NCI-H69 (cell line): Measurements from ENCODE around the gene CXCL8.
"Not testable (repeated sequence)": the region's sequence is repeated elsewhere in the genome, so short reads cannot be mapped to it uniquely, and the experiment has no call there.

Experiments used
- DNase-seq: peaks from one replicate; lab custom pipeline; 2025; lab: John Stamatoyannopoulos, UW

CXCL8 gene

DNA sequence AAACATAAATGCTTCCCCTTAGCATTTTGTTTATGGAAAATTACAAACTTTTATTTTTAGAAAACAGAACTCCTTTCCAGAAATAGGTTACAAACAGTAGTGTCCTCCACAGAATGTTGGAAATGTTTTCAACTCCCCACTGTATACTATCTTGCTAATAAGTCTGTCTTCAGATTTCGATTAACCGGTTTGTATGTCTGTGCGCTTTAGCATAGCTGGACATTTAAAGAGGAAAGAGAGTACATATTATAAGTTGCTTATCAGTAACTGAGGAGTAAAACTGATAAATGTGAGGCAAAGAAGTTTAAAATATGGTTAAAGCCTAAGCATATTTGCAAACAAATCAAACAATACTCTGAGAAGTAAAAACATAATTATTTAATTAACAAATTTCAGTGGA, 3.4 kb downstream of the CXCL8 start:
- no peak for DNase-seq

DNA sequence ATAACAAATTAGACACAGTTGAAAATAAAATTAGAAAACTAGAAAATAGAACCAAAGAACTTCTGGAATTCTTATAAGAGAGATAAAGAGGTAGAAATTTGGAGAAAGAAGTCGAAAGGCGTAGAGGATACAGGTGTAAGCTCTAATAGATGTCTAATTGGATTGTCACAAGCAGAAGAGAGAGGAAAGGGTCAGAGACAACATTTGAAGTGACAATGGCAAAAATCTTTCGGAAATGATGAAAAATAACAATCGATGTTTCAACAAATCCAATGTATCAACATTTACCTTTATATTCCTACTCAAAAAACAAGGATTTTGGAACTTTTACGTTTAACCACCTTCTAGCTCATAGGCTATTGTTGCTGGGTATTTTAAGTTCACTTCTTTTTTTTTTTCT, 3.8 kb downstream of the CXCL8 start:
- DNase-seq, result no peak

DNA sequence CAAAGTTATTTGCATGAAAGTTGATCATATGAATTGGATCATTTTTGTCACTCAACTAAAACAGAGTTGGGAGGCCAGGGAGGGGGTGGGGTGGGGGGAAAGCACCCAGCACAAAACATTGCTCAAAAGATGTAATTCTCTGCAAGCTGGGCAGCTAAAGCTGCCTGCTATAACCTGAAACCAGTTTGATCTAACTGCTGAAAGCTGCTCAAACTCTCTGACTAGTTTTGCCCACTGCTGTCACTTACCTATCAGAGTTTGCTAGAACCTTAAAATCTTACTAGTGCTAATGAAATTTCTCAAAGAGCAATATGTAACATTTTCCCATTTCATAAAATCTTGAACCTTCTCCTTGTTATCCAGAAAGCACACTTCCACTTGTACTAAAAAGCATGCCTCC, 10.4 kb downstream of the CXCL8 start:
- DNase-seq, result no peak

GRCh38 chr4:73751166-73751565, 10.8 kb downstream of the CXCL8 start:
- DNase-seq, result no peak

- DNase-seq, result no peak
Measured at GRCh38 chr4:73751830-73752229, 11.5 kb downstream of the CXCL8 start.

- no peak for DNase-seq
Measured at GRCh38 chr4:73752424-73752823, 12.1 kb downstream of the CXCL8 start.

DNA sequence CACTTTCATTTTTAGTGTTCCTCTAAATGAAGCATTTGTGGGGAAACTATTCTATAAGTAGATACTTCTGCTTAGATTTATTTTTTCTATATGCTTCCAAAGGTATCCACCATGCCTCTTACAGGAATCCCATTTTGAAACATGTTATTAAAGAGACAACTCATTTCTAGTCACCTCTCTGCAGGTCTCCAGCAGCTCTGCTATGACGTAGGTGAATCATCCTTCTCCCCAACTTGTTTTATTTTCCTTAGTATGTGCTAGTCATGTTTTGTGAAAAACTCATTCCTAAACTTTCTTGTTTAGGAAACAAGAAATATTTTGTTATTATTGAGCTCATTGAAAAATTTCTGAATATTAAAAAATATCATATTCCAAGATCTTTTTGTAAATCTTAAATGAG, 12.8 kb downstream of the CXCL8 start:
- DNase-seq, result no peak

GRCh38 chr4:73754934-73755333, 14.6 kb downstream of the CXCL8 start:
- DNase-seq, result no peak

- DNase-seq, result no peak
Measured at GRCh38 chr4:73759357-73759756, 19.0 kb downstream of the CXCL8 start.

DNA sequence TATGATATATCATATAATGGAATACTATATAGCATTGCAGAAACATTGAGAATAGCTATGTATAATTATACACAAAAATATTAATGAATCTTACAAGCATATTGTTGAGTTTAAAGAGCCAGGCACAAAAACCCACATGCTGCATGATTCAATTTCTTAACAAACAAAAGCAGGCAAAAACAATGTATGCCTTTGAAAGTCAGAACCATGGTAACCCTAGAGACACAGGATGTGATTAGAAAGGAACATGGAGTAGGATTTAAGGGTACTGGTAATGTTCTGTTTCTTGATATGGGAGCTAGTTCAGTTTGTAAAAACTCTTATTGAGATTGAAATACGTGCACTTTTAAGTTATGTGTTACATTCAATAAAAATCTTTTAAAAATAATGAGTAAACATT, 21.5 kb downstream of the CXCL8 start:
- no peak for DNase-seq

DNA sequence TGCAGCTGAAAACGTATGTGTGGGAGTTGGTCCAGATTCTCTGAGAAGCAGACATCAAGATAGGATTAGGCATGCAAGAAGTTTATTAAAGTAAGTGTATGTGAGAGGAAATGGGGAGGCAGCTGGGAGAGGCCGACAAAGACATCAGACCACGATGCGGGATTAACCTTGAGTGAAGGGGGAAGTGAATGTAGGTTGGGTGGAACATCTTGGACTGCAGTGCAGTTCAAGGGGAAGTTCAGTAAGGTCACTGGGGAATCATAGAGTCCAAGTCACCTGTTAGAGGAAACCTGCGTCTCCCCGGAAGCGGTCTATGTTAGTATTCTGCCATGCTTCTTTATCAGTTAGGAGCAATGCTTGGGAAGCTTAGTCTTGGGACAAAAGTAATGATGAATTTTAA, 22.0 kb downstream of the CXCL8 start:
- DNase-seq, result no peak

- no peak for DNase-seq
Measured at GRCh38 chr4:73763877-73764276, 23.5 kb downstream of the CXCL8 start.

DNA sequence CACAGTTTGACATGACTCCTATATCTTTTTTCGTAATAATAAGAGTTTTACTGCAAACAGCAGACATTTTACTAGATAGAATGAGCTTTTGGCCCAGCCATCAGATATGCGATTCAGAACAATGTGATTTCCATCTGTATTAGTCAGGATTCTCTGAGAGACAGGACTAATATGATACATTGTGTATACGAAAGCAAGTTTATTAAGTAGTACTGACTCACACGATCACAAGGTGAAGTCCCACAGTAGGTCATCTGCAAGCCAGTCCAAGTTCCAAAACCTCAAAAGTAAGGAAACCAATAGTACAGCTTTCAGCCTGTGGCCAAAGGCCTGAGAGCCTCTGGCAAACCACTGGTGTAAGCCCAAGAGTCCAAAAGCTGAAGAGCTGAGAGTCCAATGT, 24.1 kb downstream of the CXCL8 start:
- no peak for DNase-seq

DNA sequence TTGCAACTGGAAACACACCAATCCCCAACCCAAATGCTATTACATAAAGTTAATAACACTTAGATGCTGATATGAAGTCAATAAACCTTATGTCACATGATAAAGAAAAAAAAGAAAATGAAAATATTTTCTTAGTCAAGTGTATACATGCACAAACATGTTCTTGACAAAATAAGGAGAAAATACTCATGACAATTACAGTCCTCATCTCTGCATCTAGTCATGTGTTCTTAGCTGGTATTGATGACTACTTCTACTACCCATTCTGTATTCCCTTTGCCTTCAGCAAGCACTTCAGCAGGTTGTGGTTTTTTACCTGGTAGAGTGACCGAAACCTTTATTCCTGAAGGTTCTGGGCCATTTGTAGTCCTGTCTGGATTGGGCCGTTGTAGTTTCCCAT, 24.9 kb downstream of the CXCL8 start:
- no peak for DNase-seq

GRCh38 chr4:73770917-73771316, 30.5 kb downstream of the CXCL8 start:
- peak; percentile 79 for DNase-seq

DNA sequence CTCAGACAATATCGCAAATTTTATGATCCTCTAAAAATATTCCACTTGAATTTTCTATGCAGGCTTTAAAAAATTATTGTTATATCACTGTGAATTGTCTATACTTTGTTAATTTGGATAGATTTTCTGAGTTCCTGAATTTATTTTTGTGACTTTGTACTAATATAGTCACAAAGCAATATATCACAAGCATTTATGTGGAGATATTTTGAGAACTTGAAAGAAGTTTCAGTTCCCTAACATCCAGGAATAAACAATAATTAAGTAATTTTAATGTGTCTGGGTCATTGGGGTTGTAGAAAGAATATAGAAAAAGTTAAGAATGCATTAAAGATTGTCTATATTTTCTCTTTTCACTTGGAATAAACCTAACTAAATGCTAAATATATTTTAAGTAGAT, 32.0 kb downstream of the CXCL8 start:
- DNase-seq, result no peak

DNA sequence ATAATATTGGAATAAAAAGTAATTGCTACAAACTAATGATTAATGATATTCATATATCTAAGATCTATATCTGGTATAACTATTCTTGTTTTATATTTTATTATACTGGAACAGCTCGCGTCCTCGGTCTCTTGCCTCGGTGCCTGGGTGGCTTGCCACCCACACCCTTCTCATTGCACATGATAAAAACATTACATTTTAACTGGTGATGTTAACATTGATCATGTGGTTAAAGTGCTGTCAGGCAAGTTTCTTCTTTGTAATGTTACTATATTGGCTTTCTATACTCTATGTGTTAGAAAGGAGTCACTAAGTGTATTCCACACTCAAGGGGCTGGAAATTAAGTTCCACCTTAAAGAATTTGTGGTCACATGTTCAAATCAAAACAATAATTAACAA, 34.0 kb downstream of the CXCL8 start:
- DNase-seq, result not testable (repeated sequence)

DNA sequence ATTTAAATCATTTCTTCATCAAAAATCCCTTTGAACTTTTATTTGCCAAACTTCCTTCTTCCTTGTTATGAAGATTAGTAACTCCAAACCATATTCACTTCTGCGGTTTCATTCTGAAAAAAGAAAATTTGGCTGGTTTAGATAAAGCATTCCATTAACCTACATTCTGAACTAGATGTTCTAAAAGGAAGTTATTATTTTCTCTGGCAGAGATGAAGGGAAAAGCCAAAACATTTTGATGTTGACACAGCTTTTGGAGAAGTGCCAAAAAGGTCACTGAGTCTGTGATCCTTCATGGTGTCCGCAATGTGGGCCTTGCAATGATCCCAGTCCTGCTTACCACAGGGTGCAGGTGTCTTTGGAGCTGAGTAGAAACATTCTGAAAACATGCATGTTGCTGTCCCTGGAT, 36.0 kb downstream of the CXCL8 start:
- DNase-seq, result peak; percentile 72

- no peak for DNase-seq
Measured at GRCh38 chr4:73777612-73778011, 37.2 kb downstream of the CXCL8 start.

GRCh38 chr4:73780243-73780642, 39.9 kb downstream of the CXCL8 start:
- no peak for DNase-seq

- DNase-seq, result no peak
Measured at GRCh38 chr4:73780834-73781233, 40.5 kb downstream of the CXCL8 start.

GRCh38 chr4:73788411-73788810, 48.0 kb downstream of the CXCL8 start:
- no peak for DNase-seq
